Activated CD8-positive, alpha-beta memory T cell treated with anti-CD3 and anti-CD28 coated beads for 24 hours (primary cell): Measurements from ENCODE around the gene VPS36.
"Not testable (repeated sequence)": the region's sequence is repeated elsewhere in the genome, so short reads cannot be mapped to it uniquely, and the experiment has no call there.

ENCODE experiments used
- DNase-seq: peaks from one replicate; pipeline ENCODE4 v3.0.0-alpha.2; 2020

The VPS36 gene, protein sequence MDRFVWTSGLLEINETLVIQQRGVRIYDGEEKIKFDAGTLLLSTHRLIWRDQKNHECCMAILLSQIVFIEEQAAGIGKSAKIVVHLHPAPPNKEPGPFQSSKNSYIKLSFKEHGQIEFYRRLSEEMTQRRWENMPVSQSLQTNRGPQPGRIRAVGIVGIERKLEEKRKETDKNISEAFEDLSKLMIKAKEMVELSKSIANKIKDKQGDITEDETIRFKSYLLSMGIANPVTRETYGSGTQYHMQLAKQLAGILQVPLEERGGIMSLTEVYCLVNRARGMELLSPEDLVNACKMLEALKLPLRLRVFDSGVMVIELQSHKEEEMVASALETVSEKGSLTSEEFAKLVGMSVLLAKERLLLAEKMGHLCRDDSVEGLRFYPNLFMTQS

DNA sequence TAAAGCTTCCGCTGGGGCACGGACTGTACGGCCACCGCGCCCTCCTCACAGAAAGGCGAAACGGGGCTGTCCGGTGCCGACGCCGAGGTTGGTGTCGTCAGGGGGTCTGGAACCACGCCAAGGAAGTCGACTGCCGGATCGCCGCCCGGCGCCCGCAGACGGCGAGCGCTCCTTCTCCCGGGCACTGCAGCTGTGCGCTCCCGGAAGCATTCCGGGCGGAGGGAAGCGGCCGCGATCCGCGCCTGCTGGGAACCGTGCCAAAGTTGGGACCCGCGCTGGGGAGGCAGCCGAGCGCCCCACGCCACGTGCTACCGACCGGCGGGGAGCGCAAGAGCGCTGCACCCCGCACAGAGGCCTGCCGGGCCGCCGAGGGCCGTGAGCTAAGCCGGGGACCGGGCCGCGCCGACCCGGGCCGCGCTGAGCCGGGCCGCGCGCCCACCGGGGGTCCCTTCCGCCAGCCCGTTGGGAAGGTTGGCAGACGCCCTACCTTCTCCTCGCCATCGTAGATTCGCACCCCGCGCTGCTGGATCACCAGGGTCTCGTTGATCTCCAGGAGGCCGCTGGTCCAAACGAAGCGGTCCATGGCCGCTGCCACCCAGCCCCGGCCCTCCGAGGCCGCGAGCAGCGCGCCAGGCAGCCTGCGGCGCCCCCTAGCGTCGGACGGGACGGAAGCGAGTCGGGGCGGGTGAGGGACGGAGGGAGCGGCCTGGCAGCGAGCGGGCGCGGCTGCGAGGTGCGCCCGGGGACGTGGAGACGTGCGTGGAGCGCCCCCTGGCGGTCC lies at the start of gene VPS36:
Gene VPS36, minus strand, starts transcription at position 623 of the 781 bp plus-strand sequence. Its CDS starts 40 bp downstream, at position 583.
- peak; percentile 99 for DNase-seq

GRCh38 chr13:52497979-52498378 lies 47.5 kb upstream of the VPS36 start:
- DNase-seq = not testable (repeated sequence)

GRCh38 chr13:52494241-52494640 lies 43.8 kb upstream of the VPS36 start:
- DNase-seq = not testable (repeated sequence)

- DNase-seq = not testable (repeated sequence)
Measured at GRCh38 chr13:52491015-52491414, 40.6 kb upstream of the VPS36 start.

DNA sequence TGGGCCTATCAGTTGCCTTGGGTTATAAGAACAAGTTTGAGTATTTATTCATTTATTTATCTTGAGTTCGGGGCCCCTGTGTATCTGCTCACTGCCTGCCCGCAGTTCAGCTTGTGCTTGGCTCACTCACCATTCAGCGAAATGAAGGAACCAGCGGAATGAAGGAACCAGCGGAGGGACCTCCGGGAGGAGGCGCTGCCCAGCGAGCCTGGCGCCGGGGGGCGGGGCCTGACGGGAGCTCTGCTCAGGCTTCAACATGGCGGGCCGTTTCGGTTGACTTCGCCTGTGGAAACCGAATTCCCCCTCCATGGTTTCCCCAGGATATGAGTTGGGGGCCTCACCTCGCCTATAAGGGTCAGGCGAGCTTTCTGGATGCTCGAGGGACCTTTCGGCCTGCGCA lies 38.3 kb upstream of the VPS36 start:
- DNase-seq = not testable (repeated sequence)

DNA sequence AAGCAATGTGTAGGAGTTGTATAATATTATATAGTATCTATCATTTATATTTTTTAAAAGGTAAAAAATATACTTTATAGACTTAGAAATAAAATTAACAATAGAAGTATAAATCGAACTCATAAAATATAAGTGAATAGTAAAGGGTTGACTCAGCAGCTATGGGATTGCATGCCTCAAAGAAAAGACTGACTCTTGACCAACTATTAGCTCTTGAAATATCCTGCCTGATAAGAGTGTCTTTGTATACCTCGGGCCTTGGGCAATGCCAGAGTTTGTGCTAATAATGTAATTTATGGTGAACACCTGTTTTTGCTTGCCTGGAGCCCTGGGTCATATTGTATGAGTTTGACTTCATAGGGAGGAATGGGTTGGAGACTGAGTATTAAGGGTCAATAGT lies 36.6 kb upstream of the VPS36 start:
- not testable (repeated sequence) for DNase-seq

- not testable (repeated sequence) for DNase-seq
Measured at GRCh38 chr13:52480677-52481428, 30.4 kb upstream of the VPS36 start.

- not testable (repeated sequence) for DNase-seq
Measured at GRCh38 chr13:52468487-52468886, 18.1 kb upstream of the VPS36 start.

DNA sequence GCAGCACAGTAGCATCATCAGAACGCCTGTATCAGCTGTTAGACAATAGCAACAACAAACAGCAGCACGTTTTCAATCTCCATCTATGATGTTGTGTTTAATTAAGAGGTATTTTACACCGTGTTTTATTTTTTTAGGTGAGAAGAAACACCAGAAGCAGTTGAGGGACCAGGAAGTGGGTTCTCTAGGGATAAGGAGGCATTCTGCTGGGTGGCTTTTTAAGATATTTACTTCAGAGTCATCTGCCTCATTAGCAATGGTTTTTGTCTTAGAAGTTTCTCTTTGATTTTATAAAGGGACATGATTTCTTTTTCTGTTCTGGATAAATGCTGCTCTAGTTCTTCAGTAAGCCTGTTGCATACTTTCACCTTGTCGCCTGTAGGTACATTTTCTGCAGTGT lies 13.1 kb upstream of the VPS36 start:
- DNase-seq = no peak

- no peak for DNase-seq
Measured at GRCh38 chr13:52461265-52461664, 10.8 kb upstream of the VPS36 start.

DNA sequence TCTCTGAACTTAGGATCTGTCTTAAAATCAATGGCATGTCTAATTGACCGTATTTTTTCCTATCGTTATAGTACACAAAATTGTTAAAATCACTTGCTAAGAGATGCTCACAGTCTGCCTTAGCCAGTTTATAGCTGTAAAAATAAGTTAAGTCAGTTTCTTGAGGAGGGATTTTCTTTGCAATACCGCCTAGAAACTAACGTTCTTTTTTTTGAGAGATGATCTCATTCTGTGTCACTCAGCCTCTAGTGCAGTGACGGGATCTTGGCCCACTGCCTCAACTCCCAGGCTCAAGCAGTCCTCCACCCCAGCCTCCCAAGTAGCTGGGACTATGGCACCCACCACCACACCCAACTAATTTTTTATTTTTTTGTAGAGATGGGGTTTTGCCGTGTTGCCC lies 9.2 kb upstream of the VPS36 start:
- no peak for DNase-seq

- peak; percentile 91 for DNase-seq
Measured at GRCh38 chr13:52455677-52456041, 5.2 kb upstream of the VPS36 start.

- peak; percentile 96 for DNase-seq
Measured at GRCh38 chr13:52454820-52455676, 4.6 kb upstream of the VPS36 start, which contains the start of gene CKAP2. Gene CKAP2, plus strand, starts transcription at chr13:52455478. Its CDS starts 79 bp downstream, at chr13:52455557.

DNA sequence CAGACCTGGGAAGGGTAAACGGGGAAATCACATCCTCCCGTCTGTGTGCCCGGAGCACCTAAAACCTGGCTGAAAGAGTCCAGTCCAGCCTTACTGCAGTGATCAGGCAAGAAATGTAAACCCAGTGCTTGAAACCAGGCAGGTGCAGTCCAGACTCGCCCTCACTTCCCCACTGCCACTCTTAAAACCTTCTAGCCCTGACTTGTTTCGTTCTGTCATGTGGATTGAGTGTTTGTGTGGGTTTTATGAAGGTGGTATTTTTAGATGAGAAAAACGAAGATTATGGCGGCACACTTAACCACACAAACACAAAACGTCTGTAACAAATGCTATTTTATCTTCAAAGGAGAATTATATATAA lies 4.0 kb upstream of the VPS36 start:
- peak; percentile 60 for DNase-seq

DNA sequence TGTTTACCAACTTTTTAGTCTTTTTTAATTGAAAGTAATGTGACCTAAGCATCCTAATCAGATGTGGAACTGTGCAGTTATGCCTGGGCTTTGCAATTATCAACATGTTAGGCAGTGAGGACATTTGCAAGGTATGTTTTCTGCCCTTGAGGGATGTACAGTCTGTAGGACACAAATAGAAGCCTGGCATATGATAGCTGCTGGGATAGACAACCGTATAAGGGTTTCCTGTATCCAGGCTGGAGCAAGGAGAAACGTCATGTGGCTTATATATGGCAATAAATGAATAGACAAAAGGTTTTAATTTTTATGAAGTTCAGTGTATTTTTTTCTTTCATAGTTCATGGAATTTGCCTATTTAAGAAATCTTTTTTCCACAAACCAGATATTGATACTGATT lies 2.0 kb upstream of the VPS36 start:
- DNase-seq = no peak

DNA sequence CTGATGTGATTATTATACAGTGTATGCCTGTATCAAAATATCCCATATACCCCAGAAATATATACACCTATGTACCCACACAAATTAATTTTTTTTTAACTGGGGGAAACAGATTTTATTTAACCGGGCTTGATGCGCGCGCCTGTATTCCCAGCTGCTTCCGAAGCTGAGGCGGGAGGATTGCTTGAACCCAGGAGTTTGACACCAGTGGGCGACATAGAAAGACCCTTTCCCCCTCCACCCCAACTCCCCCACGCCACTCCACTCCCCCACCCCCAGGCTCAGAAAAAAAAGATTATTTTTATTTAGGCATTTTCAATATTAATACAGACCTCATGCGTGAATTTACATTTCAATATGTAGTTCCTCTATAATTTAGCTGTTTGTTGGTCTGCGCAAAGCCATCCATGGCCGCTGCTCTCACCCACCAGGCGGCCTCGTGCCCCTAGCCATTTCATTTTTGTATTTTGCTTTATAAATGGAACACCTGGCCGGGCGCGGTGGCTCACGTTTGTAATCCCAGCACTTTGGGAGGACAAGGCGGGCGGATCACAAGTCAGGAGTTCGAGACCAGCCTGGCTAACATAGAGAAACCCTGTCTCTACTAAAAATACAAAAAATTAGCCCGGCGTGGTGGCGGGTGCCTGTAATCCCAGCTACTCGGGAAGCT lies 836 bp upstream of the VPS36 start:
- no peak for DNase-seq

DNA sequence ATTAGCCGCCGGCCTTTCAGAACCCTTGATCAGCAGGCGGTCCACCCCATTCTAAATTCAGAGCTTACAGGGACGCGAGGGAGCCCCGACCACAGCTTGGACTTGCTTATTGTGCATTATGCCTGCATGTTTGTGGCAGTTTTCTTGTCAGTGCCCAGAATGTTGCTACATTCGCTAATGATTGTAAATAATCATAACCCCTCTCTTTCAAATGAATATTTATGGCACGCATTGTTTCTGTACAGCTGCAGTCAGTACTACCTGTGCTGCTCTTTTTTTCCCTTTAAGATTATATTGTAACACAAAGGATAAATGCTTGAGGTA lies 321 bp upstream of the VPS36 start:
- no peak for DNase-seq

DNA sequence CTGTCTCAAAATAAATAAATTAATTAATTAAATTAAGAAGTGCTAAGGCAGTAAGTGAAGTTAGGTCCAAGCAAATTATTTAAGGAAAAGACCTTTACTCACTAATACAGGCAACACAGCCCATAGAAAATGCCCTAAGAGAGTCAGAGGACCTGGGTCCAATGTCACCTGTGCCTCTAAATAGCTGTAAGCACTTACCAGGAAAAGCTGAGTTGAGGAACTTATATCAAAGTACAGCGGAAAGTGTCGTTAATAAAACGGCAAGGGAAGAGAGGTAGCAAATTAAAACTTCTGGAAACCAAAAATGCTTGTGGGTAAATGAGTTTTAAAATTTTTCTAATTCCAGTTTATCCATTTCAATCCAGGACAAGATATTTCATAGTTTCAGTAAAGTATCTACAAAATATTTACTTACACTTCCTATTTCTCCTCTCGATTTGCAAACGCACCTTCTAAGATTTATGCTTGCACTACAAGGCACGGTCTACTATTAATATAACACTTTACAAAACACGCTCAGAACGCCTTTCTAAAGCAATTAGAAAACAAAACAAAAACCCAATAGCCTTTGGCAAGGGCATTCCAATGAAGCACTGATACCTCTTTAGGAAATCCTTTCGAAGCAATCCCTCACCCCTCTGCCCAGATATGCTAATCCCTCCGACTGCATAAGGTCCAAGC lies 963 bp downstream of the VPS36 start:
- no peak for DNase-seq

- no peak for DNase-seq
Measured at GRCh38 chr13:52447815-52448552, 2.5 kb downstream of the VPS36 start.

GRCh38 chr13:52447354-52447753 lies 3.1 kb downstream of the VPS36 start:
- DNase-seq = no peak

DNA sequence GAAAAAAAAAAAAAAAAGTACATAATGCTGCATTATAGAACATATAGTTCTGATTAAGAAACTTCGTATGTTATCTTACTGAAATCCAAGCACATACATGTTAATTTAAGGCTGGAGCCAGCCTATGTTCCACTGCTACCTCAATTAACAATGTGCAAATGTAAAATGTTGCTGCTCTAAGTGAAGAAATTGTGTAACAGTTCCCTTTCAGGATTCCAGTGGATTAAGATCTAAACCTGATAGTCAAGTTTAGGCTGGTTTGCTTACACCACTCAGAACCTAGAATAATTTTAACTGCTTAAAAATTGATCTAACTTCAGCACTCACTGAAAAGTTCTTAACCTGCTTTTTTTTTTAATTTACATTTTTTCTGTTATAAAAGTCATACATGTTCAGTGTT lies 4.2 kb downstream of the VPS36 start:
- DNase-seq = no peak
